HG03066 (cell line): ENCODE measurements around the gene RUNDC1.
A peak's percentile ranks its signal among the peaks of the same experiment; 100 is the strongest.
"Not testable (repeated sequence)": the region's sequence is repeated elsewhere in the genome, so short reads cannot be mapped to it uniquely, and the experiment has no call there.

Experiments
- ATAC-seq: cut with Tn5 transposase; IDR thresholded peaks from one replicate; pipeline ENCODE4 v1.9.1; 2021; ENCODE audit warnings: low read depth; ENCODE audit not compliant: unreplicated experiment

RUNDC1 gene

GRCh38 chr17:42980274-42980765, at the start of gene RUNDC1:
RUNDC1 (plus strand) TSS chr17:42980565; CDS start chr17:42980577, 12 bp downstream.
- peak; percentile 60 for ATAC-seq

GRCh38 chr17:42937712-42938596, 42.4 kb upstream of the RUNDC1 start:
- ATAC-seq: no peak

GRCh38 chr17:42944211-42944610, 36.2 kb upstream of the RUNDC1 start:
- no peak for ATAC-seq

GRCh38 chr17:42946812-42947211, 33.6 kb upstream of the RUNDC1 start:
- no peak for ATAC-seq

- no peak for ATAC-seq
Observed at GRCh38 chr17:42950044-42950783, 30.2 kb upstream of the RUNDC1 start.

- no peak for ATAC-seq
Observed at GRCh38 chr17:42953669-42954068, 26.7 kb upstream of the RUNDC1 start.

- peak; percentile 75 for ATAC-seq
Observed at GRCh38 chr17:42964161-42964932, 16.0 kb upstream of the RUNDC1 start, which contains the start of gene AARSD1. AARSD1 (minus strand) TSS chr17:42964454; CDS start chr17:42964440, 14 bp downstream.

- ATAC-seq: no peak
Observed at GRCh38 chr17:42967925-42968324, 12.4 kb upstream of the RUNDC1 start.

GRCh38 chr17:42969001-42969581, 11.3 kb upstream of the RUNDC1 start:
- ATAC-seq: no peak

- ATAC-seq: no peak
Observed at GRCh38 chr17:42971589-42971988, 8.8 kb upstream of the RUNDC1 start.

GRCh38 chr17:42973323-42973722, 7.0 kb upstream of the RUNDC1 start:
- ATAC-seq: not testable (repeated sequence)

GRCh38 chr17:42975265-42975664, 5.1 kb upstream of the RUNDC1 start:
- no peak for ATAC-seq

GRCh38 chr17:42975701-42976100, 4.7 kb upstream of the RUNDC1 start:
- ATAC-seq: not testable (repeated sequence)

GRCh38 chr17:42979511-42980273, 673 bp upstream of the RUNDC1 start, which contains the start of gene PTGES3L:
PTGES3L (minus strand) TSS chr17:42980080; CDS start chr17:42980053, 27 bp downstream.
- no peak for ATAC-seq

GRCh38 chr17:42980766-42981397, 517 bp downstream of the RUNDC1 start:
- peak; percentile 37 for ATAC-seq

- no peak for ATAC-seq
Observed at GRCh38 chr17:42982266-42982665, 1.9 kb downstream of the RUNDC1 start.

- ATAC-seq: no peak
Observed at GRCh38 chr17:42985225-42985624, 4.9 kb downstream of the RUNDC1 start.

GRCh38 chr17:42989141-42989540, 8.8 kb downstream of the RUNDC1 start:
- ATAC-seq: no peak
